Amniotic stem cell (primary cell): ENCODE data around the gene CRYBB3.
A peak's percentile ranks its signal among the peaks of the same experiment; 100 is the strongest.
"Not testable (repeated sequence)": the region's sequence is repeated elsewhere in the genome, so short reads cannot be mapped to it uniquely, and the experiment has no call there.

ENCODE experiments used
- DNase-seq: peaks from one replicate; lab custom pipeline; 2025; lab: John Stamatoyannopoulos, UW

CRYBB3 gene

DNA sequence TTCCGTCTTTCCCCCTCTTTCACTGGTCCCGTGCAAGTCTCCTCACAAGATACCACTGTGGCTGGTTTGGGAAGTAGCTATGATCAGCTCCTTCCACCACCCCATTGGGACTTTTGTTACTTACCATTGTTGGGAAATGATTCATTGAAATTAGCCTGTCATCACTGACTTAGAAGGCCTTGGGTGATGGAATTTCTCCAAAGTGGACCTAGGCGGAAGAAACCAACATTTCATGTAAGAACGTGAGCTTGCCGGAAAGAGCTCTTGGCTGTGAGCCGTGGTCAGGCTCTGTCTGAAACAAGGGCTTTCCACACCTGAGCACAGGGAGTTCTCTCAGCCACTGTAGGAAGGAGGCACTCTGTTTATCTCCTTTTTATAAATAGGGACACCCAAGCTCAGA lies 23.5 kb upstream of the CRYBB3 start:
- DNase-seq, result no peak

DNA sequence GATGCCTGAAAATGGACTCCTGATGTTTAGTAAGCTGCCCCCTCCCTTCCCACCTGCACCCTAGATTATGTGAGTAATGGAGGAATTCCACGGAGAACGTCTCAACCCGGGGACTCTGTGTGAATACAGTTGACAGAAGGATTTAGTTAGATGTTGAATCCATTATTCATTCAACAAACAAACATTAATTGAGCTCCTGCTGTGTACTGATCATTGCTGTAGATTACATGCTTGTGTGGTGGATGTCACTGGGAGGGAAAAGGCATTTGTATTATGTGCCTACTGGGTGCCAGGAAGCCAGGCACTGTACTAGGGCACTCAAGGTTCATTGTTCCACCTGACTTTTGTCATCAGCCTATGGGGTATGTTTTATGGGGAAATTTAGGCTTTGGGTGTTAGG lies 22.9 kb upstream of the CRYBB3 start:
- no peak for DNase-seq

DNA sequence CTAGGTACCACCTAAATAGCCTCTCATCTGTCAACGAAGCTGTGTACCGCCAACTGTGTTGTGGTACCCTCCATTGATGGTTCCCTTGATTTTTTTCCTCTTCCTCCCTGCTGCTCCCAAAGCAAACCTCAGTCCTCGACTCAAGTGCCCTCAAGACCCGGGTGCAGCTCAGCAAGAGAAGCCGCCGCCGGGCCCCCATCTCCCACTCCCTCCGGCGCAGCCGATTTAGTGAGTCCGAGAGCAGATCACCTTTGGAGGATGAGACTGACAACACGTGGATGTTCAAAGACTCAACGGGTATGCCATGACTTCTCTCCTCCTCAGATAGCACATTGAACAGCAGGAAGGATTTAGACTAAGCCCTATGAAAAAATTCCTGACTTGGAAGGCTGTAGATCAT lies 22.4 kb upstream of the CRYBB3 start:
- no peak for DNase-seq

DNA sequence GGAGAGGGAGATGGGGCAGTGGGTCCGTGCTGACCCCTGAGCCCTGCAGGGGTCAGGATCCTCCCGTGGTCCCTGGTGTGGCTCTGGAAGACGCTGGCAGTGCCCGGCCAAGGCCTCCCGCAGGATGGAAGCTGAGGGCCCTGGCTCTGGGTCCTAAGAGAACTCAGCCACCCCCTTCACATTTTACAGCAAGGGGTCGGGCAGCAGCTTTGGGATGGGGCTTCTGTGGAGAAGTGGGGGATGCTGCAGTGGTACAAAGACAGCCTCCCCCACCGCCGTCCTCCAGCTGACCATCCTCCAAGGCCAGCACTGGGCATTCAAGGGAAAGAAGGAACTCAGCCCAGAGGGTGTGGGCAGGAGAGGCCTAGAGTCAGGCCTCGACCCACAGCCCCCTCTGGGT lies 21.8 kb upstream of the CRYBB3 start:
- no peak for DNase-seq

DNA sequence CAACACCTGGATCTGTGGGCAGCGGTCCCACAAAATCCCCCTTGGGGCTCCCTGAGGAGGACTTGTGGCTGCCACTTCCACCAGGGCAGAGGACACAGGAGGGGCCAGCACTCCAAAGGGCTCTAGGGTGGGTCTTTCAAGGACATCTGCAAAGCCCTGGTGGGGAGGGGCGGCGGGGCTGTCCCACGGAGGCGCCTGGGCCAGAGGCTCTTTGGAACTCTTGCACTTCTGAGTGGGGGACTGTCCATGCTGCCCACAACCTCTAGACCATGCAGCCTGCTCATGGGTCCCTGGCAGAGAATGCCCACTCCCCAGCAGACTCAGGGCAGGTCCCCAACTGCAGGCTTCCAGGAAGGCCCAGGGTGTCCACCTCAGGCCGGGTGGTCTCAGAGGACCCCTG lies 21.3 kb upstream of the CRYBB3 start:
- DNase-seq, result not testable (repeated sequence)

DNA sequence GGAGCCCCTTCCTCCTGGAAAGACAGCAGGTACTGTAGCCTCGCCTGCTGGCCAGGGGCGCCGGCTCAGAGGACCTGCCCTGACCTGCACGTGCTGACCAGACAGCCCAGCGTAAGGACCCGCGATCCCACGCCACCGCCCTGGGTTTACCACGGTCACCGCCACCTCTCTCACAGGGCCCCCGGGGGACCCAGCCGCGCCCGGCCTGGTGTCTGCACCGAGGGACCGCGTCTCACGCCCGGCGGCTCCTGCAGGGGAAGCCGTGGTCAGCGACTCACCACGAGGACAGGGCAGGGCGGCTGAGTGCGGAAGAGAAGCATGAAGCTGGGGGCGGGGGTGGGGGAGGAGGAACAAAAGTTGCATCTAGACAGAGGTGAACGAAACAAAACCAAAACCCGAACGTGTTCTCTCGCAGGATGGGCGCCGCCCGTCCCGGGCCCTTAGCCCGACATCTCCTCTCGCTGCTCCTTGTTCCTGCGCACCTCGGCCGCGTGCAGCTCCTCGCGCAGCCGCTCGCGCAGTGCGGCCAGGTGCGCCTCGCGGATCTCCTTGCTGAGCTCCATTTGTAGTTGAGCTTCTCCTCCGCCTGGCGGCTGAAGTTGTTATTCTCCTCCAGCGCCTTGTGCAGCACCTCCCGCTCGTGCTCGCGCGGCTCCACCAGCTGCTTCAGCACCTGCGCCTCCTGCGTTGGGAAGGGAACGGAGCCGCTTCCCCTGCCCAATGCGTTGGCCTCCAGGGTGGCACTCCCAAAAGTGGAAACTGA lies 20.6 kb upstream of the CRYBB3 start:
- DNase-seq, result not testable (repeated sequence)

DNA sequence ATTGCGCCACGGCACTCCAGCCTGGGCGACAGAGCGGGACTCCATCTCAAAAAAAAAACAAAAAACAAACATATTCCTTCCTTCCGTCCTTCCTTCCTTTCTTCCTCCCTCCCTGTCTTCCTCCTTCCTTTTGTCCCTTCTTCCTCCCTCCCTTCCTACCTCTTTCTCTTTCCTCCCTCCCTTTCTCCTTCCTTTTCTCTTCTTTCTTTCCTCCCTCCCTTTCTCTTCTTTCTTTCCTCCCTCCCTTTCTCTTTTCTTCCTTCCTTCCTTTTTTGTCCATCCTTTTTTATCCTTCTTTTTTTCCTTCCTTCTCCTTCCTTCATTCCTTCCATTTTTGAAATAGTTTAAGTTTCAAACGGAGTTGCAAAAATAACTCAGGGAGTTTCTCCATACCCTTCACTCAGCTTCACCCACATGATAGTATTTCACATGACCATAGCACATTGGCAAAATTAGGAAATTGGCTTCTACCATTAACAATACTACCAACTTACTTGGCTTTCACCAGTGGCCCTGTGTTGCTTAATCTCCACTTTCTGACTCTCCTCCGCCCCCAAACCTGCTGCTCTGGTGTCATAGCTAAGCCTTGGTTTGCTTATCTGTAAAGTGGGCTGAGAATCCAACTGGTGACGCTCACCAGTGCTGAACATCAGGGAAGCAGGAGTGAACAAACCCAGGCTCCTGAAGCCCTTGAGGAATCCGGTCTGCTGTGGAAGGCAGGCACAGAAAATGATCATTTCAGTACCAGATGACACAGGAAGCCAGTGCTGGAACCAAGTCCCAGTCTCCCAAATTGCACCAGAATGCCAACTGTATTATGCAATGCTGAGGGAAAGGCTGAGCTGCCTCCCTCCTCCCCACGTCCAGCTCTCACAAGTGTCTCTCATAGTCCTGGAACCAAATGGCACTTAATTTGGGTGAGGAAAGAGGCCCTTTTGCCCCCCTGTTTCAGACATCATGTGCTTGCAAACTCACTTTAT lies 17.2 kb upstream of the CRYBB3 start:
- DNase-seq, result no peak

DNA sequence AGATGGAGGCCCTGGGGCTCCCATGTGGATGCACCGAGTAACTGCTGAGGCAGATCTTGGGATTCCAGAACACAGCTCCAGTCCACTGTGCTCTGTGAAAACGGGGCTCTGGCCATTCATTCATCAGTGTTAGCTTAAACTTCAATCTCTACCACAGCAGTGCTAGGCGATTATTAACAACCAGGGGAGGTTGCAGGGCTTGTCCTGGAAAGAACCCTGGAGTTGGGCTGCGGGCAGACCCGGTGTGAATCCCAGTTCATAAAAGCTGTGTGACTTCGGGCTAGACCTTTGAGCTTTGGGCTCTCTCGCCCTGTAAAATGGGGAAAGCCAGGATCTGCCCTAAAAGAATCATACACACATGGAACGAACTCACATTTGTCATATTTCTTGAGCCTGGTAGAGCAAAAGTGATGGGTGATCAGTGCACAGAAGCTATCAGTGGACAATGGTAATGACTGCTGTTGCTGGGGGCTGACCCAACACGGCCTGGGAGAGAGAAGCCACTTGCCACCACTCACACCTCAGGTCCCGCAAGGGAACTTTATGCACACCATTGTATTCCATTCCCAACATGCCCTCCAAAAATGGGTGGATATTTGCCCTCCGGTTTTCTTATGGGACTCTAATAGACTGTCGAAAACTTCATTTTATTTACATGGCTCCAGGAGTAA lies 15.6 kb upstream of the CRYBB3 start:
- DNase-seq, result no peak

DNA sequence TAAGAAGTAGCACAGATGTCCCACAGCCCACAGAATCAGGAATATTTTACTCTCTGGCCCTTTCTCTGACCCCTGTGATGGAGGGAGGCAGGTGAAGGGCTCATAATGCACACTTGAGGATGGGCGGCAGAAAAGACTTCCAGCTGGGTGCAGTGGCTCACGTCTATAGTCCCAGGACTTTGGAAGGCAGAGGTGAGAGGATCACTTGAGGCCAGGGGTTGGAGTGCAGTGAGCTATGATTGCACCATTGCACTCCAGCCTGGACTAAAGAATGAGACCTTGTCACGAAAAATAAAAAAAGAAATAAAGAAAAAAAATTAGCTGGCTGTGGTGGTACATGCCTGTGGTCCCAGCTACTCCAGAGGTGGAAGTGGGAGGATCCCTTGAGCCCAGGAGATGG lies 13.5 kb upstream of the CRYBB3 start:
- no peak for DNase-seq

DNA sequence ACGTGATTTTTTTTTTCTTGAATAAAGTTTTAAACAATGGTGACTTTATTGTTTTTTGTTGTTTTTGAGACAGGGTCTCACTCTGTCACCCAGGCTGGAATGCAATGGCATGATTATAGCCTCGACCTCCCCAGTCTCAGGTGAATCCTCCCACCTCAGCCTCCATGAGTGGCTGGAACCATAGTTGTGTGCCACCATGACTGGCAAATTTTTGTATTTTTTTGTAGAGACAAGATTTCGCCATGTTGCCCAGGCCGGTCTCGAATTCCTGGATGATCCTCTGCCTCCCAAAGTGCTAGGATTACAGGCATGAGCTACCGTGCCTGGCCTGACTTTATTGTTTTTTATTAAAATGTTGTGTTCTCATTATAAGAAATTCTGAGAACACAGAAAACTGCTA lies 12.2 kb upstream of the CRYBB3 start:
- no peak for DNase-seq

DNA sequence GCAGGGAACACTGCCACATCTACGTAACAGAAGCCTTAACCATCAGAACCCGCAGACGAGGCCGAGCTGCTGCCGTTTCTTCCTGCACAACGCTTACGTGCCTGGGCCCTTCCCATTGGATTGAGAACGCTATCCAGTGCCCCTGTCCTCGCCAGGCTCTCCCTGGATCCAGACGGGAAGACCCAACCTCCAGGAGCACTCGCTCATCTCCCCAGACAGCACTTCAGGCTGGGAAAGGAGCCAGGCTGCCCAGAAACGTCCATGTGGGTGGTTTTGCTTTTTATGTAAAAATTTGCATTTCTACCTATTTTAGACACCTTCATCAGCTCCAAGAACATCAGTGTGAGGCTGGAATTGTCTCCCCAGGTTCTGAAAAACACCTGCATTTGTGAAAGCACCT lies 7.3 kb upstream of the CRYBB3 start:
- no peak for DNase-seq

DNA sequence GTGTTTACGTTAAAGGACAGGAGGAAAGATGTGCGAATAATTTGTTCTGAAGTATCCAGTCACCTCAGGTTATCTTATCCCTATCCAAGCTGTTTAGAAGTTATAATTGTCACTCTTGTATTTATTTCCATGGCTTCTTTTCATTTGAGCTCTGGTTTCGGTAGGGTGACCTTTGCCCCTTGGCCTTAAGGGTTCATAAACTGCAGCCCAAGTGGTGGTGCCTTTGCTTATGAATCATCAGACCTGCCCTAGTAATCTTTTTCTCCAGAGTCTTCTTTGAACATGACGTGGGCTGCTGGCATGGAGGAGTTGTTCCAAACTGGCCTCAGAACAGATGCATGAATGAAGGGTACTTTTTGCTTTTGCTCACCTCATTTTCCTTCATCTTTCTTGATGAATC lies 6.5 kb upstream of the CRYBB3 start:
- no peak for DNase-seq

DNA sequence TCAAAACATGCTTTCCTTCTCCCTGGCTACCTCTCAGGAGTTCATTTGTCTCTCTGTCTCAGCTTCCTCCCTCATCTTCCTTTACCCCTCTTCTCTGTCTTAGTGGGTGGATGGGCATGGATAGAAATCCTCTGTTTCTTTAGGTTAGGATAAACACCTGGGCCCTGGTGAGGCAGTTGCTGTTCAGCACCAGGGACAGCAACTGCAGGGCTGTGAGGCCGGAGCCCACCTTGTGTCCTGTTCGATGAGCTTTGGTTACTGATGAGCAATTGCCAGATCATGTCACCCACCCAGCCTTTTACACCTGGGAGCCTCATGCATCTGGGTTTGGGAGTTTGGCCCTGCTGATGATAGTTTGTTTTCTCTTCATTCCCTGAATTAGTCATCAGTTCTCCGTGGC lies 6.1 kb upstream of the CRYBB3 start:
- no peak for DNase-seq

DNA sequence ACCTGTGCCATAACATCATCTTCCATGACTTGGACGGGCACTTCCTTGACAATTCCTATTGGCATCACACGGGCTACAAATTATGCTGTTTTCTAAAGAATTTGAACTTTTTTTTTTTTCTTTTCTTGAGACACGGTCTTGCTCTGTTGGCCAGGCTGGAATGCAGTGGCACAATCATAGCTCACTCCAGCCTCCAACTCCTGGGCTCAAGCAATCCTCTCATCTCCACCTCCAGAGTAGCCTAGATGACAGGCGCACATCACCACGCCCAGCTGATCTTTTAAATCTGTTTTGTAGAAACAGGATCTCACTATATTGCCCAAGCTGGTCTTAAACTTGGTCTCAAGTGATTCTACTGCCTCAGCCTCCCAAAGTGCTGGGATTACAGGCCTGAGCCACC lies 3.3 kb upstream of the CRYBB3 start:
- no peak for DNase-seq

DNA sequence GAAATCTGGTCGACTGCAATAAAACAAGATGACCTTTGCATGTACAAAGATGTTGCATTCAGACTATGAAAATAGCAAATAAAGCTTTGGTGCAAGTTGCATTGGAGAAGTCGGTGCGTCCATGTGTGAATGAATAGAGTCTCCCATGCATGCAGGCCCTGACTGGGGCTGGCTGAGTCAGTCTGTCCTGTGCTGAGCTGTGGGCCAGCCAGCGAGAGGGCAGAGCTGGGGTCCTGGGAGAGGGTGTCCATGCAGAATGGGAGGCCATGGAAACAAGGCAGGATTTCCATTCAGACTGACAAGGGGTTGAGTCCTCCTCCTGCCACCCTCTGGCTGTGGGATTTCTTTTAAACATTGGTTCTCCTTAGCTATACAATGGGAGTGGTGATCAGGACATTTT lies 2.3 kb upstream of the CRYBB3 start:
- DNase-seq, result no peak

DNA sequence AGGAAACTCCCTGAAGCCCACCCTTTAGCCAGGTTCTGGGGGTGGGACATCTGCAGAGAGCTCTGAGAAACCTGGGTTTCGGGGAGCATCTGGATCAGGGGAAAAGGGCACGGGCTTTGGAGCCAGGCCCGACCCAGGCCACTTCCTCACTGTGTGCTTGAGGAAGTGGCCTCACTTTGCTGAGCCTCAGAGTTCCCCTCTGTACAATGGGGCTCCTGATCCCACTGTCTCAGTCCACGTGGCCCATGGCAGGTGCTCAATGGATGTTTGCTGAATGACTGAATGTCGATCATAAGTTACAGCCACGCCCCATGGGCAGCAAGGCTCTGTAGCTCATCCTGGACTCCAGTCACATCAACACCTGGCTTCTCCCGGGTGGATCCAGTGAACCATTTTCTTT lies 1.3 kb downstream of the CRYBB3 start:
- DNase-seq, result no peak

DNA sequence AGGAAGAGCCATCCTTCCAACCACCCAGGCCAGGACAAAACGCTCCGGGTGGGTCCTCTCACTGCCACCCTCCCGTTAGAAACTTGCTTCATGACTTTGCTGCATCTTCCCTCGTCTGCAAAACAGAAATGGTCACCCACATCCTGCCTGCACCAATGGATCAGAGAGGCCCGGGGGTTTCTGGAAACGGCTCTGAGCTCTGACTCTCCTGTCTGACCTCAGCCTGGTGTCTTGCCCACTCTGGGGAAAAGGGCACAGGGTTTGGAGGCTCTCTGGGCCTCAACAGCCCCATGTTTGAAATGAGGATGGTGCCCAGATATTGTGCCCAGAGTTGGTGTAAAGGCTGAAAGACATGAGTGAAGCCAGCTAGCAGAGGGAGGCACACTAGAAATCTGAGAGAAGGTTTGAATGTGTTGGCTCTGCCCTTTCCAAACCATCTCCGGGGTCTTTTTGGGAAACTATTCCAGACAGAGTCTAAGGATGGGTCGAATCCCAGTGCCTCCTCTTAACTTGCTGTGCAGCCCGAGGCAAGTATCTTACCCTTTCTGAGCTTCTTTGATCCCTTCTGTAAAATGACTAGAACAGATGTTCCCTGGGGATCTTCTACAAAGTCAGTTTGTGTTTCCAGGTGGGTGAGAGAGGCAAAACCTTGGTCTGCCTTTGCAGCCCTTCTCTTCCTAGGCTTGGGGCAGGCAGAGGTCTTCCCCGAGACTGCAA lies 2.1 kb downstream of the CRYBB3 start:
- no peak for DNase-seq

DNA sequence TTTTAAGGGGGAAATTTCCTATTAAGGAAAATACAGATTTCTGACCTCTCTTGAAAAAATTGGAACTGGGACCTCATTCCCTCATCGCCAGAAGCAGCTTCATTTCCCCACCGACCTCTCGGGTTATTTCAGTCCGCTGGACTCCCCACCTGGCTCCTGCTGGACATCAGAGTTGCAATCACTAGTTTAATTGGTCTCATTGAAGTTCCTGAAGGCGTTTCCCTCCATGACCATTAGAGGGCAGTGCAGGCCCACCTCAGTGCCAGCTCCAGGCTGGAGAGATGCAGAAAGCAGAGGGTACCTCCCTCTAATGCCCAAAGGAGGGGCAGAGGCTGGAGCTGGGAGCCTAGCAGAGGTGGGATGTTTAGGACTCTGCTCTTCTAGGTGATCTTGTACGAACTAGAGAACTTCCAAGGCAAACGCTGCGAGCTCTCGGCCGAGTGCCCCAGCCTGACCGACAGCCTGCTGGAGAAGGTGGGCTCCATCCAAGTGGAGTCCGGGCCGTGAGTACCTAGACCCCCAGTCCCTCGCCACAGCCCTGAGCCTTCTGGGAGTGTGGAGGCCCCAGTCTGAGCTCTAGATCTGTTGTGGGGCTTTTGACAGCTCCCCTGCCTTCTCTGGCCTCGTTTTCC lies 2.7 kb downstream of the CRYBB3 start:
- peak; percentile 7 for DNase-seq

DNA sequence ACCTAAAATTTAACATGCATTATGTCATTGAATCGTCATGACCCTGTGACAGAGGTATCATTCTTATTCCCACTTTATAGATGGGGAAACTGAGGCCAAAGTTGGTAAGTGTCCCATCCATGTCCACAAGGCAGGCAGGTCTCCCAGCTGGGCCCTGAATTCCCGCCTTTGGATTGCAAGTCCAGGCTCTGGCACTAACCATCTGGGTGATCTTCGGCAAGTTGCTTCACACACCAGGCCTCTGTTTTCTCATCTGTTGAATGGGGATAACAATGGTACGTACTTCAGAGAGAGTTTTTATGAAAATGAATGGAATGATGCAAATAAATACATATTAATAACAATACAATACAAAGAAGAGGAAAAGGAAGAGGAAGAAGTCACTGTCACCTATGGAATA lies 3.4 kb downstream of the CRYBB3 start:
- DNase-seq, result no peak

DNA sequence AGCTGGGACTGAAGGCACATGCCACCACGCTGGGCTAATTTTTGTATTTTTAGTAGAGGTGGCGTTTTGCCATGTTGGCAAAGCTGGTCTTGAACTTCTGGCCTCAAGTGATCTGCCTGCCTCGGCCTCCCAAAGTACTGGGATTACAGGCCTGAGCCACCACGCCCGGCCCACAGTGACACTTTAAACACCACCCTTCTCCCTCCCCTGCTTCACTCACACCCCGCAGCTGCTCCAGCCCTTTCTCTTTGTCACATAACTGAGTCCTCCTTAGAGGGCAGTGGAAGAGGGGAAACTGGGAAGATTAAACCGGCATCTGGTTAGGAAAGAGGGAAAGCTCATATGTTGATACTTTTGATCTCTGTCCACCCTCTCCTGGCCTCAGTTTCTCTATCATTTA lies 4.9 kb downstream of the CRYBB3 start:
- not testable (repeated sequence) for DNase-seq

DNA sequence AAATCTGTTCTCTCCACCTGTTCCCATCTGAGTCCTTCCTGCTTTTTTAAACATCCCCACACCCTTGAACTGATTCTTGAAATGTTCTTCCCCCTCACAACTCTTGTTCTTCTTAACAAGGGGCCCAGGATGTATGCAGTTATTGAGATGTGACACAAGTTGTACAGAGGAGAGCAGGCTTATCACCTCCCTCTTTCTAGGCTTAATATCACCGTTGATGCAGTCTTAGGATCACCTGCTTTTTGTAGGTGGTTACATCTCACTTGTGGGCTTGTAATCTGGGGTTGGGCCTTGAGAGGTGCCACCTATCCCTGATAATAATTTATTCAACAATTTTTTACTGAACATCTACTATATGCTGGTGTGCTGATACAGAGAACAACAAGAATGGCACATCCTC lies 6.2 kb downstream of the CRYBB3 start:
- no peak for DNase-seq

DNA sequence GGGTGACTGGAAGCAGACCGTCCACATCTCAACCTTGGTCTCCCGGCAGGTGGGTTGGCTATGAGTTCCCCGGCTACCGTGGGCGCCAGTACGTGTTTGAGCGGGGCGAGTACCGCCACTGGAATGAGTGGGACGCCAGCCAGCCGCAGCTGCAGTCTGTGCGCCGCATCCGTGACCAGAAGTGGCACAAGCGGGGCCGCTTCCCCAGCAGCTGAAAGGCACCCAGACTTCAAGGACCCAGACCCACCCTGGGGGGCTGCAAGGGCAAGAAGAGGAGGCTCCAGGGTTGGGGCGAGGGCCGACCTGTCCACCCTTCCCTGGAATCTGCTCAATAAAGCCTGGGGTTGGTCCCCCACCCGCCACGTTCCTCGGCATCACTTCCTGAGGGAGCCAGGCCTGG lies 7.3 kb downstream of the CRYBB3 start:
- no peak for DNase-seq
